H1 (cell line): Measurements from ENCODE around the gene HPRT1. TPM values are rescaled to one million over a fixed set of nuclear protein-coding genes. Genes with fewer than 3 reads are reported as not detected.

Experiments
- CTCF ChIA-PET: fragments of 300-600 bp; sonication (Branson Sonifier 250); formaldehyde crosslinking; loops from one replicate; lab custom pipeline; 2021; ENCODE audit not compliant: partially characterized antibody; lab: Charles Lee
- POLR2A ChIA-PET: fragments of 300-600 bp; sonication (Branson Sonifier 250); formaldehyde crosslinking; loops from one replicate; lab custom pipeline; 2021; ENCODE audit warnings: inconsistent platforms; ENCODE audit not compliant: partially characterized antibody; lab: Charles Lee
- DNase-seq, 2 experiments: peaks; one replicate each; pipeline versions ENCODE4 v3.0.0 to v3.0.0-alpha.2; 2010 to 2022; ENCODE audit warnings: low spot score in 2 of 2, low read depth in 1 of 2, mixed read lengths in 1 of 2
- FAIRE-seq: peaks from 2 replicates; lab custom pipeline; 2011; peaks lifted over from hg19 to GRCh38; lab: Jason Lieb, UNC
- H2AFZ ChIP-seq: 2 replicates; pipeline ENCODE4 v1.8.1; 2012; ENCODE audit warnings: low read length, inconsistent platforms
- H2AK5ac ChIP-seq: 2 replicates; pipeline ENCODE4 v1.6.1; 2013; ENCODE audit warnings: low read depth, low read length
- H2BK120ac ChIP-seq: replicated peaks from 2 replicates; pipeline ENCODE3; 2013; ENCODE audit warnings: low read depth, low read length, inconsistent platforms
- H2BK12ac ChIP-seq: 2 replicates; pipeline ENCODE4 v1.6.1; 2013; ENCODE audit warnings: low read depth, low read length
- H2BK15ac ChIP-seq: 2 replicates; pipeline ENCODE4 v1.6.1; 2013; ENCODE audit warnings: low read length
- H2BK20ac ChIP-seq: 2 replicates; pipeline ENCODE4 v1.6.1; 2013; ENCODE audit warnings: low read length
- H2BK5ac ChIP-seq: 2 replicates; pipeline ENCODE4 v1.6.1; 2013; ENCODE audit warnings: low read depth, low read length
- H3K14ac ChIP-seq: 2 replicates; pipeline ENCODE4 v1.6.1; 2013; ENCODE audit warnings: inconsistent platforms; ENCODE audit not compliant: insufficient read length
- H3K18ac ChIP-seq: 2 replicates; pipeline ENCODE4 v1.6.1; 2013; ENCODE audit warnings: low read length; ENCODE audit errors: extremely low read depth
- H3K23ac ChIP-seq: 2 replicates; pipeline ENCODE4 v1.6.1; 2013; ENCODE audit warnings: inconsistent platforms; ENCODE audit not compliant: insufficient read length
- H3K23me2 ChIP-seq: 2 replicates; pipeline ENCODE4 v1.6.1; 2013; ENCODE audit warnings: low read depth, low read length
- H3K27ac ChIP-seq: 2 replicates; pipeline ENCODE4 v1.6.1; 2011; ENCODE audit warnings: low read depth, low read length, inconsistent platforms
- H3K27me3 ChIP-seq, 4 experiments: replicated peaks in 1 of 4; 1 replicate in 1 of 4; 2 replicates in 3 of 4; pipeline versions ENCODE4 v1.6.1 to v1.8.1; 2011 to 2013; ENCODE audit warnings: low read length in 3 of 4, mild to moderate bottlenecking in 3 of 4, inconsistent platforms in 2 of 4, mixed read lengths in 2 of 4, moderate library complexity in 1 of 4; ENCODE audit not compliant: control insufficient read depth in 3 of 4, insufficient read depth in 3 of 4; ENCODE audit errors: extremely low read depth in 1 of 4
- H3K36me3 ChIP-seq, 4 experiments: 2 replicates each; pipeline versions ENCODE4 v1.6.1 to v1.8.1; 2011 to 2013; ENCODE audit warnings: mild to moderate bottlenecking in 4 of 4, low read length in 3 of 4, moderate library complexity in 2 of 4, control low read depth in 1 of 4, inconsistent platforms in 1 of 4; ENCODE audit not compliant: insufficient read depth in 4 of 4, control insufficient read depth in 2 of 4
- H3K4ac ChIP-seq: replicated peaks from 2 replicates; pipeline ENCODE3; 2013; ENCODE audit warnings: low read length, low read depth, mixed read lengths, inconsistent platforms; ENCODE audit not compliant: insufficient read length
- H3K4me1 ChIP-seq, 4 experiments: replicated peaks in 1 of 4; 1 replicate in 1 of 4; 2 replicates in 3 of 4; pipeline versions ENCODE4 v1.6.1 to v1.8.1; 2011 to 2013; ENCODE audit warnings: low read length in 3 of 4, inconsistent platforms in 2 of 4, mixed read lengths in 1 of 4; ENCODE audit not compliant: insufficient read depth in 4 of 4, control insufficient read depth in 3 of 4
- H3K4me2 ChIP-seq, 2 experiments: 2 replicates each; pipeline versions ENCODE4 v1.6.1 to v1.8.1; 2011 to 2013; ENCODE audit warnings: low read depth in 2 of 2, low read length in 2 of 2, control low read depth in 1 of 2, inconsistent platforms in 1 of 2, mild to moderate bottlenecking in 1 of 2; ENCODE audit not compliant: insufficient read depth in 1 of 2
- H3K4me3 ChIP-seq, 4 experiments: fragments of 200-600, 300-600 bp in 1 of 4; sonication (generic), shearing (Covaris generic), sonication (Bioruptor Twin) in 1 of 4; 2 replicates each; pipeline versions ENCODE4 v1.5.1 to v1.8.1; 2011 to 2016; ENCODE audit warnings: low read length in 4 of 4, low read depth in 3 of 4, control low read depth in 2 of 4, inconsistent platforms in 2 of 4, mild to moderate bottlenecking in 2 of 4, mixed read lengths in 1 of 4, moderate library complexity in 1 of 4; ENCODE audit not compliant: insufficient read depth in 2 of 4; ENCODE audit errors: extremely low read depth in 1 of 4
- H3K56ac ChIP-seq: replicated peaks from 2 replicates; pipeline ENCODE3; 2013; ENCODE audit warnings: low read depth, mild to moderate bottlenecking, mixed read lengths, low read length, inconsistent platforms; ENCODE audit not compliant: insufficient read length
- H3K79me1 ChIP-seq: 2 replicates; pipeline ENCODE4 v1.6.1; 2013; ENCODE audit warnings: low read depth, low read length, control low read depth
- H3K79me2 ChIP-seq, 2 experiments: 2 replicates each; pipeline versions ENCODE4 v1.6.1 to v1.8.1; 2012 to 2013; ENCODE audit warnings: low read length in 2 of 2, mild to moderate bottlenecking in 2 of 2, inconsistent platforms in 1 of 2; ENCODE audit not compliant: insufficient read depth in 2 of 2, control insufficient read depth in 1 of 2
- H3K9ac ChIP-seq, 4 experiments: replicated peaks in 1 of 4; 1 replicate in 1 of 4; 2 replicates in 3 of 4; pipeline versions ENCODE4 v1.6.1 to v1.8.1; 2011 to 2013; ENCODE audit warnings: low read depth in 3 of 4, low read length in 3 of 4, control low read depth in 2 of 4, mild to moderate bottlenecking in 2 of 4, moderate library complexity in 2 of 4, inconsistent platforms in 1 of 4; ENCODE audit errors: extremely low read depth in 1 of 4
- H3K9me3 ChIP-seq, 2 experiments: 2 replicates each; pipeline versions ENCODE4 v1.6.1 to v1.8.1; 2012 to 2013; ENCODE audit warnings: mild to moderate bottlenecking in 2 of 2, moderate library complexity in 2 of 2, control low read depth in 1 of 2, inconsistent platforms in 1 of 2, low read depth in 1 of 2, low read length in 1 of 2, mixed read lengths in 1 of 2; ENCODE audit not compliant: insufficient read depth in 2 of 2
- H4K20me1 ChIP-seq, 2 experiments: replicated peaks in 1 of 2; 2 replicates each; pipeline versions ENCODE3 to v1.8.1; 2011 to 2013; ENCODE audit warnings: inconsistent platforms in 2 of 2, low read length in 2 of 2, mild to moderate bottlenecking in 1 of 2; ENCODE audit not compliant: insufficient read depth in 2 of 2, control insufficient read depth in 1 of 2
- H4K5ac ChIP-seq: 2 replicates; pipeline ENCODE4 v1.6.1; 2013; ENCODE audit warnings: low read length, low read depth, mixed read lengths, inconsistent platforms; ENCODE audit not compliant: insufficient read length
- H4K8ac ChIP-seq: 2 replicates; pipeline ENCODE4 v1.8.0; 2013; ENCODE audit warnings: mild to moderate bottlenecking, moderate library complexity, low read length, inconsistent platforms; ENCODE audit not compliant: insufficient read depth; ENCODE audit errors: extremely low read depth
- H4K91ac ChIP-seq: replicated peaks from 2 replicates; pipeline ENCODE3; 2013; ENCODE audit warnings: low read length, mixed read lengths, inconsistent platforms; ENCODE audit not compliant: insufficient read length
- CEBPB ChIP-seq: IDR thresholded peaks from 2 replicates; pipeline ENCODE4 v1.6.1; 2012; ENCODE audit warnings: low read depth, low read length
- CHD2 ChIP-seq: IDR thresholded peaks from 2 replicates; pipeline ENCODE4 v1.6.1; 2012; ENCODE audit warnings: low read length, improper control_type of control experiment
- CREB1 ChIP-seq: IDR thresholded peaks from 2 replicates; pipeline ENCODE4 v1.6.1; 2012; ENCODE audit warnings: inconsistent platforms
- E2F6 ChIP-seq: IDR thresholded peaks from 2 replicates; pipeline ENCODE4 v1.6.1; 2012; ENCODE audit warnings: inconsistent platforms
- EGR1 ChIP-seq: IDR thresholded peaks from 2 replicates; pipeline ENCODE4 v1.6.1; 2011; ENCODE audit warnings: low read depth, low read length, borderline replicate concordance
- EZH2 ChIP-seq: fragments of 200-600 bp; sonication (generic); IDR thresholded peaks from 2 replicates; pipeline ENCODE4 v1.7.1; 2012; ENCODE audit warnings: low read depth, mild to moderate bottlenecking, moderate library complexity, low read length, inconsistent platforms; ENCODE audit not compliant: severe bottlenecking
- NANOG ChIP-seq: IDR thresholded peaks from 2 replicates; pipeline ENCODE4 v1.6.1; 2011; ENCODE audit warnings: low read length, low read depth, mild to moderate bottlenecking, inconsistent platforms; ENCODE audit not compliant: insufficient read depth, poor library complexity, severe bottlenecking
- POLR2A ChIP-seq, 2 experiments: IDR thresholded peaks; 1 replicate in 1 of 2; 2 replicates in 1 of 2; pipeline ENCODE4 v1.6.1; 2011; ENCODE audit warnings: low read depth in 2 of 2, low read length in 2 of 2, mild to moderate bottlenecking in 2 of 2; ENCODE audit errors: control extremely low read depth in 1 of 2
- SAP30 ChIP-seq: fragments of 300-600 bp; sonication (generic); IDR thresholded peaks from 2 replicates; pipeline ENCODE4 v1.7.1; 2012; ENCODE audit warnings: low read length, moderate library complexity, mild to moderate bottlenecking, inconsistent platforms; ENCODE audit not compliant: insufficient read depth, insufficient replicate concordance
- SP2 ChIP-seq: IDR thresholded peaks from 2 replicates; pipeline ENCODE4 v1.6.1; 2012; ENCODE audit warnings: mild to moderate bottlenecking, low read length, inconsistent platforms
- WGBS, 2 experiments: shearing (Covaris generic) in 1 of 2; methylation state at CpG; one replicate each; pipeline versions ENCODE4 v1.1.6 to v1.1.7; 2013 to 2015; ENCODE audit warnings: low lambda C conversion rate in 2 of 2, mixed read lengths in 2 of 2, inconsistent platforms in 1 of 2, low coverage in 1 of 2, missing lambda C conversion rate in 1 of 2; ENCODE audit not compliant: insufficient replicate concordance in 2 of 2, insufficient coverage in 1 of 2, insufficient read length in 1 of 2; ENCODE audit errors: extremely low coverage in 1 of 2, missing lambda C conversion rate in 1 of 2; 5-methylcytosine and 5-hydroxymethylcytosine counted together
- polyA plus RNA-seq, 7 experiments: library from polyadenylated mRNA; depleted of rRNA in 3 of 7; stranded (reverse) in 5 of 7; unstranded in 2 of 7; fragments of >200 nt in 5 of 7; fragments of 200-250 nt in 2 of 7; gene quantifications; 1 replicate in 5 of 7; 2 replicates in 1 of 7; 4 replicates in 1 of 7; pipeline versions ENCODE4 v1.2.1 to v1.2.3, GENCODE V29; 2011 to 2013; ENCODE audit warnings: missing spikeins in 2 of 7, mixed read lengths in 2 of 7
- total RNA-seq: library from RNA; stranded (reverse); fragmentation: NEBNext Ultra II Directional; extraction: Animal tissue kit (Norgen Biotek cat#: 25700); gene quantifications from 2 replicates; pipeline ENCODE4 v1.2.1, GENCODE V29; 2021

HPRT1 gene
- total and polyA plus RNA-seq, 2 of the 8 experiments (the other 6 are each of a cell fraction or from before 2014, with no cell fraction given) = 16.9 to 49.5 TPM

GRCh38 chrX:134444681-134445080, 15.3 kb upstream of the HPRT1 start:
- Histone ChIP-seq H3K4me3 (no peak overlapping the region), H3K18ac (no peak overlapping the region), H2BK5ac (no peak overlapping the region), H4K91ac (no peak overlapping the region), H3K23me2 (no peaks in the 10 kb centered on the region), H3K4ac (no peak overlapping the region), H3K79me2 (no peaks in the 10 kb centered on the region), H3K4me2 (no peak overlapping the region), H3K9me3 (no peaks in the 10 kb centered on the region), H3K36me3 (no peaks in the 10 kb centered on the region), H3K9ac (no peak overlapping the region), H4K8ac (no peak overlapping the region), H2BK15ac (no peak overlapping the region), H3K79me1 (no peaks in the 10 kb centered on the region), H3K23ac (no peak overlapping the region), H4K20me1 (no peaks in the 10 kb centered on the region), H3K56ac (no peak overlapping the region), H3K27me3 (no peaks in the 10 kb centered on the region), H3K4me1 (no peaks in the 10 kb centered on the region), H3K27ac (no peak overlapping the region), H2BK12ac (no peak overlapping the region), H2AK5ac (no peak overlapping the region), H2AFZ (no peak overlapping the region), H2BK120ac (no peak overlapping the region), H3K14ac (no peak overlapping the region), H2BK20ac (no peak overlapping the region), H4K5ac (no peak overlapping the region)
- POLR2A ChIA-PET = no interaction called here
- WGBS, 2 experiments = 84% methylated on average over 3 of the region's 3 CpGs; no CpG with 5 or more reads in 1 of the 2 experiments
- FAIRE-seq = no peak
- no peak for DNase-seq
- CTCF ChIA-PET = interaction anchor here (0.6 kb wide), 2 partner anchors 248 to 767 kb away, joined by 3 read pairs; no protein-coding TSS in a partner anchor
- TF ChIP-seq EGR1 (no peak), SAP30 (no peak), EZH2 (no peak), NANOG (no peak), E2F6 (no peak), CEBPB (no peak), POLR2A (IDR thresholded peaks at IDR 0.05; ENCODE audit: control extremely low read depth in 1 of 2, low read depth in 2 of 2, low read length in 2 of 2) (no peak), SP2 (no peak), CHD2 (no peak), CREB1 (no peak)
